ENCODE results near the gene ZC3H14.

The ZC3H14 gene

DNA sequence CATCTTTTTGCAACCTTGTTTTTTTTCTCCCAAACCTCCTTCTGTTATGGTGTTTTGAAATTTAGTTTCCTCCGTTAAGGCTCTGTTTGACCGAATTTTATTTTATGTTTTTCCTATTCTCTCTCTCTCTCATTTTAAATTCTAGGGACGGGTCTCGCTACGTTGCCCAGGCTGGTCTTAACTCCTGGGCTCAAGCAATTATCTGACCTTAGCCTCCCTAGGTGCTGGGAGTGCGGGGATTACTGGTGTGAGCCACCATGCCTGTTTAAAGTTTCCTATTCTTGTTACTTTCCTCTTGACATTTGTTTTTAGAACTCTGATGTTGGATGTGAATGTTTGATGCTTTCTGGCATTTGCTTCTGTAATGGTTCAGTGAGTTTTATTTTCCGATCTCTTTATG is 1.0 kb downstream of the ZC3H14 start:
- Histone ChIP-seq H3K4me3 (ENCODE audit: low read depth in 1 of 2, low read length in 1 of 2) (peak overlapping the region; percentile 72 to 77), H3K9me3 (peaks cover 5% of the 10 kb centered on the region), H3K27me3 (peaks cover 36% of the 10 kb centered on the region), H3K36me3 (peaks cover 6% of the 10 kb centered on the region), H3K4me1 (ENCODE audit: control insufficient read depth in 1 of 2, insufficient read depth in 1 of 2, low read depth in 1 of 2, low read length in 1 of 2) (peaks cover 12 to 14% of the 10 kb centered on the region in 2 experiments), H3K27ac (no peak overlapping the region)
- TF ChIP-seq, protein P1, sequence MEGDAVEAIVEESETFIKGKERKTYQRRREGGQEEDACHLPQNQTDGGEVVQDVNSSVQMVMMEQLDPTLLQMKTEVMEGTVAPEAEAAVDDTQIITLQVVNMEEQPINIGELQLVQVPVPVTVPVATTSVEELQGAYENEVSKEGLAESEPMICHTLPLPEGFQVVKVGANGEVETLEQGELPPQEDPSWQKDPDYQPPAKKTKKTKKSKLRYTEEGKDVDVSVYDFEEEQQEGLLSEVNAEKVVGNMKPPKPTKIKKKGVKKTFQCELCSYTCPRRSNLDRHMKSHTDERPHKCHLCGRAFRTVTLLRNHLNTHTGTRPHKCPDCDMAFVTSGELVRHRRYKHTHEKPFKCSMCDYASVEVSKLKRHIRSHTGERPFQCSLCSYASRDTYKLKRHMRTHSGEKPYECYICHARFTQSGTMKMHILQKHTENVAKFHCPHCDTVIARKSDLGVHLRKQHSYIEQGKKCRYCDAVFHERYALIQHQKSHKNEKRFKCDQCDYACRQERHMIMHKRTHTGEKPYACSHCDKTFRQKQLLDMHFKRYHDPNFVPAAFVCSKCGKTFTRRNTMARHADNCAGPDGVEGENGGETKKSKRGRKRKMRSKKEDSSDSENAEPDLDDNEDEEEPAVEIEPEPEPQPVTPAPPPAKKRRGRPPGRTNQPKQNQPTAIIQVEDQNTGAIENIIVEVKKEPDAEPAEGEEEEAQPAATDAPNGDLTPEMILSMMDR (IDR thresholded peaks at IDR 0.05): no peak

DNA sequence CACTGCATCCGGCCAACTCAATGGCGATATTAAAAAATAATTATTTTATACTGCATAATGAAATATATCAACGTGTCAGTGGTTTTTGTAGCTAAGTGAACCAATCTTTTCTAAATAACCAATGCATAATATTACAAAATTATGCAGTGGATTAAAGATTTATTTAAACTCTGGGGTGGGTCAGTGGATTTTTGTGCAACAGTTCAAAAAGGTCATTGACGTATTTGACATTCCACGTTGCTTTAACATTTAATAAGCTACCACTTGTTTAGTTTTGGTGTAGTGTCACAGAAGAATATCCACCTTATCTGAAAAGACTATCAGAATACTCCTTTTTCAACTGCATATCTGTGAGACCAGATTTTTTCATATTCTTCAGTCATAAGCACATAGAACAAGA is 2.6 kb downstream of the ZC3H14 start:
- Histone ChIP-seq H3K27me3 (peaks cover 20% of the 10 kb centered on the region), H3K27ac (no peak overlapping the region), H3K4me1 (ENCODE audit: control insufficient read depth in 1 of 2, insufficient read depth in 1 of 2, low read depth in 1 of 2, low read length in 1 of 2) (peaks cover 12 to 14% of the 10 kb centered on the region in 2 experiments), H3K9me3 (peaks cover 5% of the 10 kb centered on the region), H3K36me3 (peaks cover 18% of the 10 kb centered on the region), H3K4me3 (ENCODE audit: low read depth in 1 of 2, low read length in 1 of 2) (no peak overlapping the region)
- TF ChIP-seq, protein P1 (IDR thresholded peaks at IDR 0.05): no peak

DNA sequence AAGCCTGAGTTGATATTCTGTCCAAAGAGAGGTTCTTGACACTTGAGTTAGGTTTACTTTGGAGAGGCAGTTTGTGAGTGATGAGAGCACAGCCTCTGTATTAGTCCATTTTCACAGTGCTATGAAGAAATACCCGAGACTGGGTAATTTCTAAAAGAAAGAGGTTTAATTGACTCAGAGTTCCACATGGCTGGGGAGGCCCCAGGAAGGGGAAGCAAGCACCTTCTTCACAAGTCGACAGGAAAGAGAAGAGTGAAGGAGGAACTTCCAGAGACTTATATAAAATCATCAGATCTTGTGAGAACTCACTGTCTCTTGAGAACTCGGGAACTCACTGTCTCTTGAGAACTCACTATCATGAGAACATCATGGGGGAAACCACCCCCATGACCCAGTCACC is 5.4 kb downstream of the ZC3H14 start:
- peaks cover 43% of the 10 kb centered on the region for H3K36me3 ChIP-seq
- no peak overlapping the region for H3K27ac ChIP-seq
- H3K4me1 ChIP-seq (ENCODE audit: control insufficient read depth in 1 of 2, insufficient read depth in 1 of 2, low read depth in 1 of 2, low read length in 1 of 2): peaks cover 6 to 7% of the 10 kb centered on the region in 2 experiments
- no peak overlapping the region for H3K4me3 ChIP-seq (ENCODE audit: low read depth in 1 of 2, low read length in 1 of 2)
- H3K27me3 ChIP-seq: no peaks in the 10 kb centered on the region
- TF ChIP-seq, protein P1 (IDR thresholded peaks at IDR 0.05): no peak
- H3K9me3 ChIP-seq: peaks cover 5% of the 10 kb centered on the region

DNA sequence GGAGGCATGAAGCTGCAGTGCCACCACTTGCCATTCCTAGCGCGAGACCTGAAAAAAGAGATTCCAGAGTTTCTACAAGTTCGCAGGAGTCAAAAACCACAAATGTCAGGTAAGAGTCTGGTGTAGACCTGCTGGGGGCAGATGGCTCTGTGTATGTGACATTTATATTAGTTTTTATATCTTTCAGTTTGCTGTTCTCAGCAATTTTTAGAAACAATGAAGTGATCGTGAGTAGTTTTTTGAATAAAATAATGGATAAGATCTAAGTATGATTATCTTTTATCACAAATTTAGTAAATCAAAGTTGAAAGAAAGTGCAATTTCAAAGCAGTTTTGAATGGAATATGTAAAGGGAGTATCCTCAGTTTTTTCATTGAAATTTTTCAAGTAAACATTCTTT is 9.3 kb downstream of the ZC3H14 start:
- H3K9me3 ChIP-seq: peaks cover 5% of the 10 kb centered on the region
- TF ChIP-seq, protein P1 (IDR thresholded peaks at IDR 0.05): no peak

DNA sequence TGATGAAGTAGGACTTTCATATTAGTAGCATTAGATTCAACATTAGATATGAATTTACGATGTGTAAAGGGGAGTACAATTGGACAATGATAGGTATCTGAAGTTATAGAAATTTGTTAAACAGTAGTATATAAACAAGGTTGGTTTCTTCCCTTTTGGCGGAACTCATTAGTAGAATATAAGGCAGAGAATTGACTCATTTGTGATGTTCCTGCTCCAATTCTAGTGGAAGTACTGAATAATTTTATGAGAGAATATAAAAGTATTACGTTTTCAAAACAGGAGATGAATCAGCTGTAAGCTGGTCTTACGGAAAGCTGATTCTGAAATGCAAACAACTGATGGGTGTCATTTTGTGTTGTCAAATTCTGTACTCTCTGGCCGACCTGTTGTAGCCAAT is 13.4 kb downstream of the ZC3H14 start:
- Histone ChIP-seq H3K9me3 (no peaks in the 10 kb centered on the region), H3K36me3 (peaks cover 94% of the 10 kb centered on the region), H3K27me3 (no peaks in the 10 kb centered on the region), H3K4me3 (ENCODE audit: low read depth in 1 of 2, low read length in 1 of 2) (no peak overlapping the region), H3K27ac (no peak overlapping the region), H3K4me1 (ENCODE audit: control insufficient read depth in 1 of 2, insufficient read depth in 1 of 2, low read depth in 1 of 2, low read length in 1 of 2) (no peaks in the 10 kb centered on the region)
- TF ChIP-seq, protein P1 (IDR thresholded peaks at IDR 0.05): no peak

More for the DNA sequence above, 9.3 kb downstream of the ZC3H14 start:
- peaks cover 83% of the 10 kb centered on the region for H3K36me3 ChIP-seq
- H3K4me3 ChIP-seq (ENCODE audit: low read depth in 1 of 2, low read length in 1 of 2): no peak overlapping the region
- H3K4me1 ChIP-seq (ENCODE audit: control insufficient read depth in 1 of 2, insufficient read depth in 1 of 2, low read depth in 1 of 2, low read length in 1 of 2): no peaks in the 10 kb centered on the region
- H3K27me3 ChIP-seq: no peaks in the 10 kb centered on the region
- no peak overlapping the region for H3K27ac ChIP-seq

DNA sequence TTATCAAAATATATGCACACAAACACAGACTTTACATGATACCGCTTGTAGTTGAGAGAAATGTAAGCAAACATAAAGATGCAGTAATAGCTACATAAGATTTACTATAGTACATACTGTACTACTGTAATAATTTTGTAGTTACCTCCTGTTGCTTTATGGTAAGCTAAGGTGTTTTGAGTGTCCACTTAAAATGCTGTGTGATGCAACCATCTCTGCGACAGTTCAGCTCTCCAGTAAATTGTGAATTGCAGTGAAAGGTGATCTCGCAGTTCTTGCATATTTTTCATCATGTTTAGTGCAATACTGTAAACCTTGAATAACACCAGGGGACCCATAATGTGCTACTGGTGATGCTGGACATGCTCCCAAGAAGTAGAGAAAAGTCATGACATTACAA is 21.6 kb downstream of the ZC3H14 start:
- TF ChIP-seq, protein P1 (IDR thresholded peaks at IDR 0.05): no peak
- Histone ChIP-seq H3K27me3 (no peaks in the 10 kb centered on the region), H3K36me3 (peaks cover 39% of the 10 kb centered on the region), H3K4me3 (ENCODE audit: low read depth in 1 of 2, low read length in 1 of 2) (no peak overlapping the region), H3K9me3 (no peaks in the 10 kb centered on the region), H3K27ac (no peak overlapping the region), H3K4me1 (ENCODE audit: control insufficient read depth in 1 of 2, insufficient read depth in 1 of 2, low read depth in 1 of 2, low read length in 1 of 2) (no peaks in the 10 kb centered on the region)

All from neutrophil (primary cell).